ENCODE data around the gene MAFB.

DNA sequence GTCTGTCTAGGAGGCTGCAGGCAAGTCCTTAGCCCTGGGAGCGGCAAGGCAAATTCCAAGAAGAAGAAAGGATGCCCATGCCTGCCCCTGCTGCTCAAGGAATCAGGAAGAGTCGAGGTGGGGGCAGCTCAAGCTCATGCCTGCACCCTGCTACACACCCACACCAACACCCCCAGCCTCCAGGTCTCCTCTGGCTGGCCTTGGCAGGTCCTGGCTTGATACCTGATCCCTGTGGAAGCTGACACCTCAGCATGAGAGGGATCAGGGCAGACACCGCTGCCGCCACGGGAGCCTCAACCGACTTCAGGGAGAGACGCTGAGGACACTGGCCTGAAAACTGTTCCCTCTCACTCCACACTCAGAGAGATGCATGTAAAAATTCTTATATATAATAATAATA, 35.5 kb upstream of the MAFB start:
- TF ChIP-seq, protein P1, sequence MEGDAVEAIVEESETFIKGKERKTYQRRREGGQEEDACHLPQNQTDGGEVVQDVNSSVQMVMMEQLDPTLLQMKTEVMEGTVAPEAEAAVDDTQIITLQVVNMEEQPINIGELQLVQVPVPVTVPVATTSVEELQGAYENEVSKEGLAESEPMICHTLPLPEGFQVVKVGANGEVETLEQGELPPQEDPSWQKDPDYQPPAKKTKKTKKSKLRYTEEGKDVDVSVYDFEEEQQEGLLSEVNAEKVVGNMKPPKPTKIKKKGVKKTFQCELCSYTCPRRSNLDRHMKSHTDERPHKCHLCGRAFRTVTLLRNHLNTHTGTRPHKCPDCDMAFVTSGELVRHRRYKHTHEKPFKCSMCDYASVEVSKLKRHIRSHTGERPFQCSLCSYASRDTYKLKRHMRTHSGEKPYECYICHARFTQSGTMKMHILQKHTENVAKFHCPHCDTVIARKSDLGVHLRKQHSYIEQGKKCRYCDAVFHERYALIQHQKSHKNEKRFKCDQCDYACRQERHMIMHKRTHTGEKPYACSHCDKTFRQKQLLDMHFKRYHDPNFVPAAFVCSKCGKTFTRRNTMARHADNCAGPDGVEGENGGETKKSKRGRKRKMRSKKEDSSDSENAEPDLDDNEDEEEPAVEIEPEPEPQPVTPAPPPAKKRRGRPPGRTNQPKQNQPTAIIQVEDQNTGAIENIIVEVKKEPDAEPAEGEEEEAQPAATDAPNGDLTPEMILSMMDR (IDR thresholded peaks at IDR 0.05): no peak
- TF ChIP-seq POLR2A (IDR thresholded peaks at IDR 0.05): no peak
